NCI-H2196 treated with DMSO at 0.1 percent for 48 hours (cell line): ENCODE measurements around the gene CDKN2B-AS1.

Source experiments
- DNase-seq: peaks from one replicate; lab custom pipeline; 2025; ENCODE audit not compliant: unreplicated experiment; lab: John Stamatoyannopoulos, UW

The CDKN2B-AS1 gene

DNA sequence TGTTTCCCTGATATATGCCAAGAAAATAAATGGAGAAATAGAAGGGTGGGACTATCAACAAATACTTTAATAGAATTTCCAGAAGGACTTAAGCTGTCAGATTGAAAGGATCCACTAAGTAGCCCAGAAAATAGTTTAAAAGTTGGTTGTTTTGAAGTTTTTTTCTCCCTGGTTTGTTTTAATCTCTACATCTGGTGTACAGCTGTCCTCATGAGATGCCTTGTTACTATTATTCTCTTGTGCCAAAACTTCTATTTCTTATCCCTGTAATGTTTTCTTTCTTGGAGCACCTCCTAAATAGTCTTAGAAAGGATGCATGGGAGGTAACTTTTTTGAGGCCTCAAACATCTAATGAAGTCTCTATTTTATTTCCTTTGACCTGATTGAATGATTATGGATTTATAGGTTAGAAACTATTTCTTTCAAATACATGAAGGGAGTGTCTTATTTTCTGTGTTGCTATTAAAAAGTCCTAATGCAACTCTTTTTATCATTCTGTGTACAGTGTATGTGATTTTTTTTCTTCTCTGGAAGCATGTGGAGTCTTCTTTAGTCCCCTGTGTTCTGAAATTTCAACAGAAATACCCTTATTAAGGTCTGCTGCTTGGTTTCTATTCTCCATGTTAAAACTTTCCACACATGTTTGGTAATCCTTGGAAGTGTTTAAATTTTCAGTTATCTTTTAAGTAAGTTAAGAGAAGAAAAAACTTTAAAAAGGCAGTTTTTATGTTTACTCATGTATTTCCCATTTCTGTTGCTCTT, 154.5 kb downstream of the CDKN2B-AS1 start:
- no peak for DNase-seq

DNA sequence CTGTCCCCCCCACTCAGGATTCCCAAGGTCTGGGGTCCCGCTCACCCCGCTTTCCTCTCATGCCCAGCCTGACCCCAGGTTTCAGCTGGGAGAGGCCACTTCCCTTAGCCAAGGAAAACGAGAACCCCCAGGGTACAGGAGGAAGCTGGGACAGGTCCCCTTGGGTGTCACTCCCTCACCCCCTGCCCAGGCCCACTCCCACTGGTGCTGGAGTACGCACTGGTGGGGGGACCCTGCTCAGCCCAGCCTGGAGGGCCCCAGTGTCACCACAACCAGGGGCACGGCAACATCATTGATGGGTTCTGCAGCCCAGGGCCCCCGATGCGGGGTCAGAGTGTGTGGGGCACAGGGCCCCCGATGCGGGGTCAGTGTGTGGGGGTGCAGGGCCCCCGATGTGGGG, 159.5 kb downstream of the CDKN2B-AS1 start:
- no peak for DNase-seq

DNA sequence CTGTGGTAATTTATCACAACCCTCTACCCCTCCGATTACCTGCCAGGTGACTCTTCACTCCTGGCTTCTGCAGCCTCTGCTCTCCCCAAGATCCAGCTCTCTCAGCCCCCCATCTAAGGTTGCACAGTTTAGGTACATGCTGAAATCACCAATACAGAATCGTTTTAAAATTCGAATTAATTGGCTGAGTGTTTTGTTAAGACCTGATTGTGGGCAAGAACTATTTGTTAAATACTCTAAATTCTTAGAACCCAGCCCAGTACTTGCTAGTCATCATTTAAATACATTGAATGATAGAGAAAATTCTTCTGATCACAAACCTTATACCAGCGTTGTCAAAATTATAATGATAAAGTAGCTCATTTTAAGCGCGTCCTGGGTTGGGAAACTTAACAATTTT, 162.0 kb downstream of the CDKN2B-AS1 start:
- DNase-seq: no peak

DNA sequence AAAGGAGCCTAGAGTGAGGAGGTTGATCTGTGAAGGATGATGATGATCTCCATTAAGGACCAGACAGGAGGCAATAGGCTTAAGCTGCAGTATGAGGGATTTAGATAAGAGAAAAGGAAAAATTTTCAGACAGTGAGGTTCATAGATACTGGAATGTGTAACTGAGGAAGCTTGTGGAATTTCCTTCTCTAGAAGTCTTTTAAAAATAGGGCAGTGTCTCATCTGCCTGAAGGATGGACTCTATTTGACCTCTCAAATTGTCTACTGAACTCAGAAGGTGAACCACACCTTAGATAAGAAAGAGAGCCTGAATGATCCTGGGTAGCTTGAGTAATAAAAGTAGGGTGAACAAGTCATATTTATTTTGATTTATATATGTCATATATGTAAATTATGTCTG, 162.7 kb downstream of the CDKN2B-AS1 start:
- no peak for DNase-seq

DNA sequence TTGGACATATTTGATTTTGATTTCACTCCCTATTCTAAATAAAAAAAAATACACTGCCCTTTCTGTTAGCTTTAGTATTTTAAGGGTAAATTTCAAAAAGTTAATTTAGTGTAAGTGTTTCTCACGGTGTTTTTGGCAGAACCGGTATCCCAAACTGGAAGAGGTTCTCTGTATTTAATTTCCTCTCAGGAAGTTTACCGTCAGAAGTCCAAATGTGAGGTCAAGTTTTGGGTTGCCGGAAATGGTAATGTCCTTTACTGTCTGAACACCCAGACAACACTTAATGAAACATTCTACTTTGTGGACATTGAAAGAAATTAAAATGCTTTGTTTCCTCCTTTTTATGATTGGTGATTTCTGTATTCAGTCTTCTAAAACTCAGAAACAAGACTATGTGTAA, 163.2 kb downstream of the CDKN2B-AS1 start:
- DNase-seq: no peak

DNA sequence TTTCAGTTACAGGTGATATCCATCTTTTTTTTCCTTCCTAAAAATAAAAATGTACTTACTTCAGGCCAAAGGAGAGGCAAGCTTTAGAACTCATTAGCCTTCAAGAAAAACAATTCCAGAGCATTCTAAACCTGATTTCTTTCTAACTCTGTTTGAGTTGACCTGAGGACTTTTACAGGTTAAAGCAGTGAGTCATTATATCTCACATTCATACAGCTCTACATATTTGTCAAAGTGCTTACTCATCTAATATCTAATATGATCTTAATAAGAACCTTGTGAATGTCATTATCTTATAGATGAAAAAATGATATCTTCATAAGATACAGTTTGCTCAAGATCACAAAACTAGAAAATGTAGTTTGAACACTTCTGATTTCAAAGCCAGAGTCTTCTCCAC, 163.7 kb downstream of the CDKN2B-AS1 start:
- no peak for DNase-seq

DNA sequence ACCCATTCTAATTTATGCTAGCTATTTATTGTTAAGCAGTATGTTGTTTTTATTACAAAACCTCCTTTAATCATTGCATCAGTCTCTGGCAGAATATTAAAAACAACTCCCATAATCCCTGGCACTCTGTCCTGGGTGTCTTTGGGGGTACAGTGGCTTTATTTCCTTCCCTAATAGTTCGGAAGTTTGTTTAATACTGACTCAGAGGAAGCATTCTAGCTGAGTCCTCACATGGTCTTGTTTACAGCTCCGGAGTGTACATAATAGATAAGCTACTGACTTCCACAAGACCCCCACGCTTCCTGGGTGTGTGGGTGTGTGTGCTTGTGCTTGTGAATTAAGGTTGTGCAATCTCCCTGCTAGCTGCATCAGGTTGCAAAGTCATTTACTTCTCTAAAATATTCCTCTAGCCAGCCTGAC, 164.3 kb downstream of the CDKN2B-AS1 start:
- no peak for DNase-seq

DNA sequence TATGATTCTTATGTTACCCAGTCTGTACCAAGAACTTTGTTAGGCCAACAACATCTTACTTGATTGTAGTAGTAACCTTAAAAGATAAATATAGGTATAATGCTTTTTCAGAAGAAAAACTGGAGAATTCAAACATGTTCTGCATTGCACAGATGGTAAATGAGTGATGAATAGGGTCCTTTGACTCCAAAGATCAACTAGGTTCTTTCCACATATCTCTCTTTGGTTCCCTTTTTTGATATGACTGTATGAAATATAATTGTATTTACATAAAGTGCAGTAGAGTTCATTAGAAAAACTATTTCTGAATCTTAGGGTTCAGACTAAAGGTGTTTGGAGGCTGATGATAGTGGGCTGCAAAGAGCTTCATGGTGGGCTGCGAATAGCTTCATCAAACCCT, 165.0 kb downstream of the CDKN2B-AS1 start:
- DNase-seq: no peak

DNA sequence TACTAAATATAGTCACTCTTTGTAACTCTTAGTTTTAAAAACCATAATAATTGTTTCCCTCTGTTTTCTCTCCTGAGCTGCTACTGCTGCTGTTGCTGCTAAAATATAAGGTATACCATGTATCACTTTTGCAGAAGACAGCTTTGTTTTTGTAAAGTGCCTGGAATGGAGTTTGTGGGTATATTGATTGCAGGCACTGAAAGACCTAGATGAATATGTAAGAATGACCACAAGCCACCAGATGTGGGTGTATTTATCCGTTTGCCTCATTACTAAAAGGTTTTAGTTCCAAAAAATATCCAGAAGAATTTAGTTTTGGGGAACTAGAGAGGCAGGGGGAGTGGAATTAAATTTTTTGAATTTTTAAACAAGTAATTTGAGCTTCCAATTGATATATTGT, 165.6 kb downstream of the CDKN2B-AS1 start:
- no peak for DNase-seq

DNA sequence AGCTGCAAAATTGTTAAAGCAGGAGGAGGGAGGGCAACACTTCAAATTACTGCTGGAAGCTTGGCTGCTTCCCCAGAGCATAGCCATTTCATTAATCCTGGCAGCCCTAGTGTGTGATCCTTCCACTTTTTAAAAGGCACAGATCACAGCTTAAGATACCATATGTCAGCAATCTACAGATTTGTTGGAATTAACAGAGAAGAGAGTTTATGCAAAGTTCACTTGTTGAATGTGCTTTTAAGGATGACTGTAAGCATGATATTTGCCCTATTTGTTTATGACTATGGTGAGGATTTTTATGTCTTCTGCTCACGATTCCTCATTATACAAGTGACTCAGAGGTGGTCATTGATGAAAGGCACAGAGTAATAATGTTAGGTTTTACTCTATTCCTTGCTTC, 170.6 kb downstream of the CDKN2B-AS1 start:
- DNase-seq: no peak

DNA sequence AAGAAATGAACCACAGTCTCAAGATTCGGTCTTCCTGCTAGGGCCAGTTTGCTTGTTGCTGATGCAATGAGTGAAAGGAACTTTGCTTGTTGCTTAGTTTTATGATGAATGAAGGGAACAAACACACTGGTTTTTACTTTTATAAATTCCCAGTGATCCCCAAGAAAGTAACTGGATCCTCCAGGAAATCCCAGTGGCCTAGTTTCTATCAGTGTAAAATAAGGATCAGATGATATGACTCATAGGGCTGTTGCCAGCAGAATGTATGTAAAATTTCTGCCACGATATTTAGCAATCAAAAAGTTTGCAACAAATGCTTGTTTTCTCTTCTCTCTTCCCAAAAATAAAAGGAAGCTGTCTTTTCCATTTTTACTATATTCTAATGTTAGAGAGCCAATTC, 174.7 kb downstream of the CDKN2B-AS1 start:
- DNase-seq: no peak

DNA sequence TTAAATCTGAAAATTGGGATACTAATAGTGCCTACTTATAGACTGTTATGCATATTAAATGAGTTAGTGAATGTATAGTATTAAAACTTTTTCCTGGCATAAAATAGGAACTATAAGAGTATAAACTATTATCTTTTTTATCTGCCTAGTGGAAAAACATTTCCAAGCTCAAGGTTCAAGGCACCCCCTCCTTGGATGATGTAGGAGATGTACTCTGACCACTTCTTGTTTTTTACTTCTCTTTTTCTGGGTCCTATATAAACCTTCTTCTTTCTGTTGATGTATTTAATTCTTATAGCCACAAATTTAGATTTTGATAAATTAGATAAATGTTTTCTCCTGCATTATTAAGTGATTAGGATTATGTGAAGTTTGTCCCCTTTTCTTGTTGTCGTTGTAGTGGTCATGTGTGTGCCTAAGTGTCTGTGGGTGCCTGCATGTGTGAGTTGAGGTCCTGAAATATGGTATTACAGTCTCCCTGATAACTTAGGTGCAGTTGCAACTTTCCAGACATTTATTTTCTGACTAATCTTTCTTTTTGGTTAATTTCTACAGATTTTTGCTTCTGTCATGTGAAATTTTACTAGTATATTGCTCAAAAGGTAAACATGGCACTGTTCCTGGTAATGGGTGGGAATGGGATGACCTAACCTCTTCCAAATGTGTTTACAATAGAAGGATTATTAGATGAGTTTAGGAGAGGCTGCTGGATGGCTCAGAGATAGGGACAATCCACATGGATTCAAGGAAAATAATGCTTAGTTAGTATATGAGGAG, 175.3 kb downstream of the CDKN2B-AS1 start:
- no peak for DNase-seq
